Measurements from ENCODE around the gene CYP2W1. TPM values are rescaled to one million over a fixed set of nuclear protein-coding genes. Genes with fewer than 3 reads are reported as not detected.

The CYP2W1 gene
- polyA plus RNA-seq, 2 of the 4 experiments (the other 2 are of a cell fraction) = not detected

- TF ChIP-seq, protein P1, sequence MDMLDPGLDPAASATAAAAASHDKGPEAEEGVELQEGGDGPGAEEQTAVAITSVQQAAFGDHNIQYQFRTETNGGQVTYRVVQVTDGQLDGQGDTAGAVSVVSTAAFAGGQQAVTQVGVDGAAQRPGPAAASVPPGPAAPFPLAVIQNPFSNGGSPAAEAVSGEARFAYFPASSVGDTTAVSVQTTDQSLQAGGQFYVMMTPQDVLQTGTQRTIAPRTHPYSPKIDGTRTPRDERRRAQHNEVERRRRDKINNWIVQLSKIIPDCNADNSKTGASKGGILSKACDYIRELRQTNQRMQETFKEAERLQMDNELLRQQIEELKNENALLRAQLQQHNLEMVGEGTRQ (IDR thresholded peaks at IDR 0.05) = no peak
- no peak for TF ChIP-seq KDM1A (IDR thresholded peaks at IDR 0.05; ENCODE audit: low read depth)
- TF ChIP-seq, protein P2, sequence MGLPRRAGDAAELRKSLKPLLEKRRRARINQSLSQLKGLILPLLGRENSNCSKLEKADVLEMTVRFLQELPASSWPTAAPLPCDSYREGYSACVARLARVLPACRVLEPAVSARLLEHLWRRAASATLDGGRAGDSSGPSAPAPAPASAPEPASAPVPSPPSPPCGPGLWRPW (IDR thresholded peaks at IDR 0.05) = no peak
Measured at GRCh38 chr7:935164-935873, 47.7 kb upstream of the CYP2W1 start (continued).

DNA sequence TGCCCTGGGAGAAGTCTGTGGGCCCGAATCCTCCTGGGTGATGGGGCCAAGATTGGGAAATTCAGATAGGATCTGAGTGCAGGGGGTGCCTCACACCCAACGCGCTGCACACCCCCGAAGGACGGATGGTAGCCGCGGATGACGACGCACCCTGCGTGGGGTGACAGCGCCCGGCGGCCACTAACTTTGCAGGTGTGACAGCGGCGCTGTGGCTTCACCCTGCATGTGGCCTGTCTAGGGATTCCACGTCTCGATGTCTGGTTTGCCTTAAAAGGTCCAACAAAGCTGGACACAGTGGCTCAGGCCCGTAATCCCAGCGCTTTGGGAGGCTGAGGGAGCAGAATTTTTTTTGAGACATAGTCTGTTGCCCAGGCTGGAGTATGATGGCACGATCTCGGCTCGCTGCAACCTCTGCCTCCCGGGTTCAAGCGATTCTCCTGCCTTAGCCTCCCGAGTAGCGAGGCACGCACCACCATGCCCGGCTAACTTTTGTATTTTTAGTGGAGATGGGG is 47.1 kb upstream of the CYP2W1 start:
- Histone ChIP-seq H3K4me3 (no peak overlapping the region), H3K9me3 (peaks cover 7% of the 10 kb centered on the region; the same call in 2 of the 3 replicates), H3K4me2 (peak overlapping the region; percentile 51; the same call in 2 of the 3 replicates), H3K27ac (peak overlapping the region in 1 of 2 experiments; percentile 72; a peak in 2 of 6 replicates), H3K4me1 (peaks cover 12% of the 10 kb centered on the region)
- ChIA-PET POLR2A (no interaction called here), CTCF (no interaction called here)
- DNase-seq (ENCODE audit: low read depth in 1 of 2, low spot score in 1 of 2) (no peak), ATAC-seq (peak in 1 of 2 experiments; percentile 26; a peak in 3 of 6 replicates), FAIRE-seq (no peak)
- TF ChIP-seq CBX8 (IDR thresholded peaks at IDR 0.05) (no peak), CHD2 (IDR thresholded peaks at IDR 0.05; ENCODE audit: low read length, partially characterized antibody) (no peak), POLR2AphosphoS2 (conservative IDR thresholded peaks at IDR 0.05; ENCODE audit: low read length) (no peak), FOSL2 (IDR thresholded peaks at IDR 0.05) (no peak), FOSL2 (CRISPR knock-in tag; IDR thresholded peaks at IDR 0.05) (no peak), ZC3H11A (IDR thresholded peaks at IDR 0.05) (no peak)
- 94% methylated on average over 28 of the region's 28 CpGs for WGBS (ENCODE audit: missing lambda C conversion rate)

- H3K4me3 ChIP-seq = no peak overlapping the region
- H3K4me2 ChIP-seq = peak overlapping the region; percentile 51
- peak; percentile 48 to 82 for DNase-seq (ENCODE audit: low read depth in 1 of 2, low spot score in 1 of 2)
- peaks cover 7% of the 10 kb centered on the region; the same call in 2 of the 3 replicates for H3K9me3 ChIP-seq
- ChIA-PET POLR2A (no interaction called here), CTCF (no interaction called here)
- WGBS (ENCODE audit: missing lambda C conversion rate) = 38% methylated on average over 16 of the region's 22 CpGs
- H3K4me1 ChIP-seq = peaks cover 12% of the 10 kb centered on the region
- no peak for TF ChIP-seq SREBF2 (IDR thresholded peaks at IDR 0.05)
- peak; percentile 45; the same call in 1 of the 2 replicates for TF ChIP-seq FOSL2 (IDR thresholded peaks at IDR 0.05)
- peak; percentile 79 for TF ChIP-seq FOSL2 (CRISPR knock-in tag; IDR thresholded peaks at IDR 0.05)
- no peak for TF ChIP-seq ZFP36 (IDR thresholded peaks at IDR 0.05; ENCODE audit: borderline replicate concordance, partially characterized antibody)
- no peak for TF ChIP-seq TP53 (CRISPR knock-in tag; IDR thresholded peaks at IDR 0.05)
- FAIRE-seq = no peak
- ATAC-seq = peak; percentile 71 to 79
- peak overlapping the region; percentile 17 to 72; a peak in 3 of 6 replicates for H3K27ac ChIP-seq
Measured at GRCh38 chr7:936386-937054, 46.5 kb upstream of the CYP2W1 start.

DNA sequence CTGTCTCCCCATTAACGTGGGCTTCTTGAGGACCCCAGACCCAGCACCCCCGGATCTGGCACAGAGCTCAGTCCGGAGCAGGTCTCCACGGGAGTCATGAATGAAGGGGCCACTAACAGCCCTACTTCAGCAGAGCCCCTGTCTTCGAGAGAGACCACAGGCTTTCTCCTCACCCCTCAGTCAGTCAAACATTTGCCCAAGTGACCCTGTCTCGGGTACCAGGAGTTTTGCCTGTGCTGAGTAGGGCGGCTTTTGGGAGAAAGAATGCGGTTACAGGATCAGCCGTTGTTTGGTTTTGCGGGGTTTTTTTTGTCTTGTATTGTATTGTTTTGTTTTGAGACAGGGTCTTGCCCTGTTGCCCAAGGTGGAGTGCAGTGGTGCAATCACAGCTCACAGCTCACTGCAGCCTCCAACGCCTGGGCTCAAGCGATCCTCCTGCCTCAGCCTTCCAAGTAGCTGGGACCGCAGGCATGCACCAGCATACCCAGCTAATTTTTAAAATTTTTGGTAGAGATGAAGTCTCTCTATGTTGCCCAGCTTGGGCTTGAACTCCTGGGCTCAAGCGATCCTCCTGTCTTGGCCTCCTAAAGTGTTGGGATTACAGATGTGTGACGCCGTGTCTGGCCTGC is 45.0 kb upstream of the CYP2W1 start:
- no peak for DNase-seq (ENCODE audit: low read depth in 1 of 2, low spot score in 1 of 2)
- Histone ChIP-seq H3K27ac (no peak overlapping the region), H3K4me3 (no peak overlapping the region), H3K4me1 (peaks cover 12% of the 10 kb centered on the region), H3K4me2 (no peak overlapping the region), H3K9me3 (peaks cover 7% of the 10 kb centered on the region; the same call in 2 of the 3 replicates)
- ATAC-seq = no peak
- WGBS (ENCODE audit: missing lambda C conversion rate) = 80% methylated on average over 16 of the region's 16 CpGs
- POLR2A ChIA-PET = no interaction called here
- CTCF ChIA-PET = interaction anchor here (0.8 to 1.6 kb wide), 2 partner anchors 16 to 30 kb away, joined by 3 to 6 read pairs; partner anchors contain the start of gene ADAP1
- TF ChIP-seq NPAS2 (CRISPR knock-in tag; IDR thresholded peaks at IDR 0.05; ENCODE audit: borderline replicate concordance) = no peak
- TF ChIP-seq RNF2 (IDR thresholded peaks at IDR 0.05; ENCODE audit: borderline replicate concordance, low read depth) = no peak
- no peak for TF ChIP-seq EHMT2 (IDR thresholded peaks at IDR 0.05; ENCODE audit: low read depth)
- TF ChIP-seq EHF (CRISPR knock-in tag; IDR thresholded peaks at IDR 0.05) = no peak
- no peak for TF ChIP-seq SMC3 (IDR thresholded peaks at IDR 0.05)
- TF ChIP-seq ZNF302 (CRISPR knock-in tag; IDR thresholded peaks at IDR 0.05) = no peak
- TF ChIP-seq CBX2 (IDR thresholded peaks at IDR 0.05; ENCODE audit: borderline replicate concordance, low read depth) = no peak
- no peak for TF ChIP-seq PBX3 (IDR thresholded peaks at IDR 0.05)
- no peak for TF ChIP-seq POLR2AphosphoS2 (conservative IDR thresholded peaks at IDR 0.05; ENCODE audit: low read length)
- no peak for TF ChIP-seq TFCP2L1 (CRISPR knock-in tag; IDR thresholded peaks at IDR 0.05)
- no peak for TF ChIP-seq ESRRA (IDR thresholded peaks at IDR 0.05; ENCODE audit: borderline replicate concordance, low read length)
- no peak for TF ChIP-seq ZSCAN20 (CRISPR knock-in tag; IDR thresholded peaks at IDR 0.05)
- no peak for TF ChIP-seq TP53 (CRISPR knock-in tag; IDR thresholded peaks at IDR 0.05)
- no peak for TF ChIP-seq HDAC2 (IDR thresholded peaks at IDR 0.05)
- no peak for TF ChIP-seq FOSL2 (IDR thresholded peaks at IDR 0.05)
- no peak for TF ChIP-seq FOSL2 (CRISPR knock-in tag; IDR thresholded peaks at IDR 0.05)
- no peak for TF ChIP-seq BCL3 (IDR thresholded peaks at IDR 0.05)
- TF ChIP-seq SREBF2 (IDR thresholded peaks at IDR 0.05) = no peak
- FAIRE-seq = no peak
